ENCODE data around the gene SLC39A13. TPM values are rescaled to one million over a fixed set of nuclear protein-coding genes. Genes with fewer than 3 reads are reported as not detected.

Gene SLC39A13
- total RNA-seq, 1 donor from 2014 or later = 140 TPM

DNA sequence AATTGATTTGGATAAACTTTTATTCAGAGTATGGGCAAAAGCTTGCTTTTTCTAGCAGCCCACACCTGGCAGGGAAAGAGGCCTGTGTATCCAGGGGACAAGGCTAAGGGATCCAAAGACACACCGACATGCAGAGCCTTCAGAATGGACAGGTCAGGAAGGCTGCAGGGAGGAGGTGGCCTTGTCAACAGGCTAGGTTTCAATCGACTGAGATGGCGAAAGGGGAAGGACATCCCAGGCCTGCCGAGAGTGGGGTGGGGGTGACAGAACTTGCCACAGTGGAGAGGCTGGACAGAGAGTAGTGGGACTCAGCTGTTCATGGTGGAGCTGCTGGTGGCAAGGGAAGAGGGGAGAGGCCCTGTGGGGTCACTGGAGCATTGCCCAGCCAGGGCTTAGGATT is 5.3 kb upstream of the SLC39A13 start:
- no peak for DNase-seq (ENCODE audit: low read depth)

DNA sequence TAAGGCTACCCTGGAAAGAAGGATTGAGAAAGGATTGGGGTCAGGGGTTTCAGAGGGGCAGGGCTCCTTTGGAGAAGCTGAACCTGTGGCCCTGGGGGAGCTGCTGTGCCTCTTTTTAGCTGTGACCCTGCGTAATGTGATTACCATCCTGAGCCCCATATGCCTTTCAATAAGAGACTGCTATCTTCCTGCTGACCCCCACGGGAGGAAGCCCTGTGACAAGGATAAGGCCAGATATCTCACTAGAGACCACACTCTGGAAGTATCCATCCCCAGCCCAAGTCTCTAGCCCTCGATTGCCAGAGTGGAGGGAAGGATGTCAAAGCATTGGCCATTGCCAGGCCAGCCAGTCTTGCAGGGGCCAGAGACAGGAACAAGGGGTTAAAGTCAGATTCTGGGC is 4.8 kb upstream of the SLC39A13 start:
- no peak for DNase-seq (ENCODE audit: low read depth)

DNA sequence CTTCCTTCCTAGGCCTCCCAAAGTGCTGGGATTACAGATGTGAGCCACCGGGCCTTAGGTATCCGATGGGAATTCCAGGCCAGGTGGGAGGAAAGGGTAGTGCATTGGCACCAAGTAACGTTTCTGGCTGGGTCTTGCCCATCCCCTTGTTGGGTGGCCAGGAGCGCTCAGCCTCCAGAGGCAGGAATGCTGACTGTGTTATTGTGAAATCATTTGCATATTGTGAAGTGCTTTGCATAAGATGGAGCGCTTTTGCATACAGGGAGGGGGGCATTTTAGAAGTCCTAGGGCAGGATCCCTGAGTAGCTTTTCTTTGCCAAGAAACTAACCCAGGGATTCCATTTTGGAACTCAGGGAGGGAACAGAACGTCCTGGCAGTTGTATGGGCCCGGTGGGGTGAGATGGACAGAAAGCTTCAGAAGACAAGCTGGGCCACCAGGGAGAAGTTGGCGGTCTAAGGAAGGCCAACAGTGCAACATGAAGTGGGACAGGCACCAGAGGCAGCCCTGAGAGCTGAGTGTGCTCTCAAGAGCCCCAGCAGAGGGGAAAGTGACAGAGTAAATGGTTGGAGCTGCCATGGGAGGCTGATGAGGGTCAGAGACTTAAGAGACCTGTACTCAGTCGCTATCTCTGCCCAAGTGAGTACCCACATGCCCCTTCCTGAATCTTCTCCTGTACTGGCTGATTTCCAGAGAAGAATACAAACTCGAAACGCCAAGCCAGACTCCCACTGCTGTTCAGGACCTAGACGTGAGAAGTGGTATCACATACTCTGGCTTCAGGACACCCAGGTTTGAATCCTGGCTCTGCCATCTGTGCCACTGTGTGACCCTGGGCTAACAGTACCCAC is 1.3 kb upstream of the SLC39A13 start:
- DNase-seq (ENCODE audit: low read depth) = no peak

DNA sequence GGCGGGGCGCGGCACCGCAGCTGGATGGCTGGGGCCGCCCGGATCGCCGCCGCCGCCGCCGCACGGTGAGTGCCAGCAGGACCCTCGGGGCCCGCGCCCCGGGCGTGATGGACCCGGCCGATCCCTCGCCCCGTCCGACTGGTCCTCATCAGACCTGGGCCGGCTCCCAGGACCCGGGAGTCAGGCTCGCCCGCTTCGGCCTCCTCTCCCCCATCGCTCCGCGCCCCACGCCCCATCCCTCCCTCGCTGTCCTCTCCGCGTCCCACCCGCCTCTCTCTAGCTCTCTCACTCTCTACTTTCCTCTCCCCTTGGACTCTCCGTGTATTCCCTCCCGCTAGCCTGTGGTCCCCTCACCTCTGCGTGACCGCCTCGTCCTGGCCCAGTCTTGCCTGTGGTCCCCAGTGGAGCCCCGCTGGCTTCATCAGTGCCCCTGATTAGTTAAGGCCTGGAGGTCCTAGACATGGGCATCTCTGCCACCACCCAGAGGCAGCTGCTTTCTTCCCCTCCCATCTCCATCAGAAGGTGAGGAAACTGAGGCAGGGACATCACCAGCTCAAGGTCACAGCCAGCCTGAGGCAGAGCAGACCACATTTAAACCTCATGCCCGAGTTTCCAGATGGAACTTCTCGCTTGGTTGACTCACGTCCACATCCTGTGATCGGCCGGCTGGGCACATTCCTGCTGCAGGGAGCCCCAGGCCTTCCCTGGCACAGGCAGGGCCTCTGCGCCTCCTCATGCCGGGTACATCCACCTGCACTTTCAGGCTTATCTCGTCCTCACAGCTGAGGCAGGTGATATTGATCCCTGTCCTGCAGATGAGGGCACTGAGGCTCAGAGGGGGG is 429 bp downstream of the SLC39A13 start:
- DNase-seq (ENCODE audit: low read depth) = peak; percentile 81

DNA sequence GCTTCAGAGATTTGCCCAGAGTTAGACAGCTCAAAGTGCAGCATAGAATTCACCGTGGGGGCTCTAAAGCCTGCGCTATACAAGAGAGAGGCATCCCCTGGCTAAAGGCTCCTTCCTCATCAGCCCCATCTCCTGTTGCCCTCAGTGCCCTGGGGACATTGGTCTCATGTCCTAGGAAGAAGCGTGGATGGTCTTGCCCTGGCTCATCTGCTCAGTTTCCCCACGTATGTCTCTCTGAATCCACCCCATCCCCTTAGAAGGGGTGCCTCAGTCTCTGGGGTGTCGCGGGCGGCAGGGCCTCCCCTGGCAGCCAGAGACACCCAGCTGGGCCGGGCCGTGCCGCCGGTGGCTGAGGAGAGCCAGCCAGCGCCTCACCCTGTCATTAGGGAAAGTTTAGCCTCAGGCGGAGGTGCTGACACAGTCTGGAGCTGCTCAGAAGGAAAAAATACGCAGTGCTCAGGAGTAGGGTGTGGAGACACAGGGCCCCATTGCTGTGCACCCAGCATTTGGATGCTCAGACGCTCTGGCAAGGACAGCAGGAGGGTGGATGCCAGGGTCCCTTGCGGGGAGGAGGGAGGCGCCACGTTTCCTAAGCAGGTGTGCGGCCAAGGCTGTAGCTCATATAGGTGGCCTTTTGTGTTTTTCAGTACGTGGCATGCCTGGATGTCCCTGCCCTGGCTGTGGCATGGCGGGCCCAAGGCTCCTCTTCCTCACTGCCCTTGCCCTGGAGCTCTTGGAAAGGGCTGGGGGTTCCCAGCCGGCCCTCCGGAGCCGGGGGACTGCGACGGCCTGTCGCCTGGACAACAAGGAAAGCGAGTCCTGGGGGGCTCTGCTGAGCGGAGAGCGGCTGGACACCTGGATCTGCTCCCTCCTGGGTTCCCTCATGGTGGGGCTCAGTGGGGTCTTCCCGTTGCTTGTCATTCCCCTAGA is 1.3 kb downstream of the SLC39A13 start:
- peak; percentile 36 for DNase-seq (ENCODE audit: low read depth)

DNA sequence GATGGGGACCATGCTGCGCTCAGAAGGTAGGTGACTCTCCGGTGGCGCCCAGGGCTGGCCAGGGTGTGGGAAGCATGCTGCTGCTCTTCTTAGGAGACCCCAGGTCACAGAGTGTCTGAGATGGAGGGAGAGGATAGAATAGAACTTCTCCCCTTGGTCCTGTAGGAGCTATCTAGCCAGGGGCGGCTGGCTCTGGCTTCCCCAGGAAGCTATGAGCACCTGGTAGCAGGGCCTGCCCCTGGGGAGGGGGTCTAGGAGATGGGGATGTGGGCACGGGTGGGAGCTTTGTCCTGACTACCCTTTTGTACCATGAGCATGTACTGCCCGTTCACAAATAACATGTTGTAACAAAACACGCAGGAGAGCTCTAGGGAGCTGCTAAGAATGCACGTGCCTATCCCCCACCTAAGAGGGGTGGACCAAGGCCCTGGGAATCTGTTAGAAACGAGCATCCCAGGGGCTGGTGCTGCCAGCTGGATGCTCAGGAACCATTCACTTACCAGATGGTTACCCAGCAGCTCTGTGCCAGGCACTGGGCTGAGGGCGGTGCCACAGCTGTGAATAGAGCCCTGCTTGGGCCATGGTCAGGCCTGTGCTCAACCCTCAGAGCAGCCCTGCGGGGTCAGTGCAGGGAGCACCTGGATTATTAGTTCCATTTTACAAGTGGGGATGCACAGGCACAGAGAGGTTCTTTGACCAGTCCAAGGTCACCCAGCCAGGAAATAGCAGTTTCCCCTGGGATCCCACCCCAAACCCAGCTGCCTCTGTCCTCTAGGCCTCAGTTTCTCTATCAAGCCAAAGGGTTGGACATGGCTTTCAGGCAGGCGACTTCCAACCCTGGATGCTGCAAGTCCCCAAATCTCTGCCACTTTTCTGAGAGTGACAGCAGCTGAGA is 2.2 kb downstream of the SLC39A13 start:
- no peak for DNase-seq (ENCODE audit: low read depth)

DNA sequence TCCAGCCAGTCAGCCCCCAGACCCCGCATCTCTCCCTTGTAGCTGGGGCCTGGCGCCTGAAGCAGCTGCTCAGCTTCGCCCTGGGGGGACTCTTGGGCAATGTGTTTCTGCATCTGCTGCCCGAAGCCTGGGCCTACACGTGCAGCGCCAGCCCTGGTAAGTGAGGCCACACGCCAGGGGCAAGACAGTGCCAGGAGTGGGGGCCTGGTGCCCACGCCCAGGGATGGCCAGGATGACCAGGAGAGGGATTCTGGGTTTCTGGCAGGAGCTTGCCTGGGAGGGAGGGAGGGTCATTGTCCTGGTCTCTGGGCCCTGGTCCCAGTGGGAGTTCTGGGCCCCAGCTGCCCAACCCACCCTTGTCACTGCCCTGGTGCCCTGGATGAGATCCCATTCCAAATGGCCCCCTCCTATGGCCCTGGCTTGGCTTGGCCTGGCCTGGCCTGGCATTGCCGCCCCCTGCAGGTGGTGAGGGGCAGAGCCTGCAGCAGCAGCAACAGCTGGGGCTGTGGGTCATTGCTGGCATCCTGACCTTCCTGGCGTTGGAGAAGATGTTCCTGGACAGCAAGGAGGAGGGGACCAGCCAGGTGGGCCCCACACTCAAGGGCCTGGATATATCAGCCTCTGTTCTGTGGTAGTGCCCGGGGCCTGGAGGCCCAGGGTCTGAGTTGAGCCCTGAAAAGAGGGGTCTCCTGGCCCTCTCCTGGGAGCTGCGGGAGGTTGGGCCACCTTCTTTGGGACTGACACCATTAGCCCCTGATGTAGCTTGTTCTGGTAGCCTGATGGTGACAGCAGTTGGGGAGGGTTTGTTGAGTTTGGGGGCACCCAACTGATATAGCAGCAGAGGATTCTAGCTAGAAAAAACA is 3.7 kb downstream of the SLC39A13 start:
- DNase-seq (ENCODE audit: low read depth) = no peak

DNA sequence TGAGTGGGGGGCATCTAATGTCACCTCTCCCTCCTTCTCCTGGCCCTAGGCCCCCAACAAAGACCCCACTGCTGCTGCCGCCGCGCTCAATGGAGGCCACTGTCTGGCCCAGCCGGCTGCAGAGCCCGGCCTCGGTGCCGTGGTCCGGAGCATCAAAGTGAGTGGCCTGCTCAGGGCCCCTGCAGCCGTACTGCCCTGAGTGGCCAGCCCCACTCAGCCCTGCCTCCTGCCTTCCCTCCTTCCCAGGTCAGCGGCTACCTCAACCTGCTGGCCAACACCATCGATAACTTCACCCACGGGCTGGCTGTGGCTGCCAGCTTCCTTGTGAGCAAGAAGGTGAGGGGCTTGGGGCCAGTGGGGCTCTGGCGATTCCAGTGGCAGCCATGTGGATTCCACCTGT is 5.0 kb downstream of the SLC39A13 start:
- no peak for DNase-seq (ENCODE audit: low read depth)

DNA sequence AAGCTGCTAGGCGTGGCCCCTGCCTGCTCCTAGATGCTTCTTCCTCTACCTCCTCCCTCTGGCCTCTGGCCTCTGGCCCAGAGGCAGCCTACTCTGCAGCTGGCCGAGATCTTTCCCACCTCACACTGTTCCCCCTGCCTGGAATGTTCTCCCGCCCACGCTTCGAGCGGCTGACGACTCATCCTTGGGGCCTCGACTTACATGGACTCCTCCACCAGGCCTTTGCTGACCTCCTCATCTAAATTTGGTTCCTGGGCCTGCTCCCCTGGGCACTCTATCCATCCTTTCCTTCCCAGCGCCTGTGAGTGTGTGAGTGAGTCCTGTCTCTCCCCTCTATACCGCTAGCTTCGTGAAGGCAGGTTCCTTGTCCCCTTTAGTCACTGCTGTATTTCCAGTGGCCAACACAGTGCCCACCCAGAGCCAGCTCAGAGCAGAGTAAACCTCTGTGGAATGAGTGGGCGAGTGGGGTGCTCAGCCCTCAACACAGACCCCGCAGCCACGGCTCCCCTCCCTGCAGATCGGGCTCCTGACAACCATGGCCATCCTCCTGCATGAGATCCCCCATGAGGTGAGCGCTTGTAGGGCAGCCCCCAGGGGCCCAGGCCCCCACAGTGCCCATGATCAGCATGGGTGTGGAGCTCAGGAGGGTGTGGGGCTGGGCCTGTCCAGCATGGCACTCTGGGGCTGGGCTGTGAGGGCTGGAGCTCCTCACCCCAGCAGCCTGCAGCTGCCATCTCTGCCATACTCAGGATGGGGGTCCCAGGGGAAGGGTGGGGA is 5.7 kb downstream of the SLC39A13 start:
- no peak for DNase-seq (ENCODE audit: low read depth)

DNA sequence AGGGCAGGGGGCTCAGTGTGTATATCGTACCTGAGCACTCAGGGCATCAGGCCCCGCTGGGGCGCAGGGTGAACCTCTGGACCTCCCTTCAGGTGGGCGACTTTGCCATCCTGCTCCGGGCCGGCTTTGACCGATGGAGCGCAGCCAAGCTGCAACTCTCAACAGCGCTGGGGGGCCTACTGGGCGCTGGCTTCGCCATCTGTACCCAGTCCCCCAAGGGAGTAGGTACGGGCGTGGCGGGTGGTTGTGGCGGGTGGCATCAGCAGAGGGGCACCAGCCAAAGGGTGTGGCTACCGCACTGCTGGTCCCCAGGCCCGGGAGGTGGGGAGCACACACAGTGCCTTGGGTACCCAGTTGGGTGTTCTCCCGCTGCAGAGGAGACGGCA is 6.3 kb downstream of the SLC39A13 start:
- DNase-seq (ENCODE audit: low read depth) = no peak

DNA sequence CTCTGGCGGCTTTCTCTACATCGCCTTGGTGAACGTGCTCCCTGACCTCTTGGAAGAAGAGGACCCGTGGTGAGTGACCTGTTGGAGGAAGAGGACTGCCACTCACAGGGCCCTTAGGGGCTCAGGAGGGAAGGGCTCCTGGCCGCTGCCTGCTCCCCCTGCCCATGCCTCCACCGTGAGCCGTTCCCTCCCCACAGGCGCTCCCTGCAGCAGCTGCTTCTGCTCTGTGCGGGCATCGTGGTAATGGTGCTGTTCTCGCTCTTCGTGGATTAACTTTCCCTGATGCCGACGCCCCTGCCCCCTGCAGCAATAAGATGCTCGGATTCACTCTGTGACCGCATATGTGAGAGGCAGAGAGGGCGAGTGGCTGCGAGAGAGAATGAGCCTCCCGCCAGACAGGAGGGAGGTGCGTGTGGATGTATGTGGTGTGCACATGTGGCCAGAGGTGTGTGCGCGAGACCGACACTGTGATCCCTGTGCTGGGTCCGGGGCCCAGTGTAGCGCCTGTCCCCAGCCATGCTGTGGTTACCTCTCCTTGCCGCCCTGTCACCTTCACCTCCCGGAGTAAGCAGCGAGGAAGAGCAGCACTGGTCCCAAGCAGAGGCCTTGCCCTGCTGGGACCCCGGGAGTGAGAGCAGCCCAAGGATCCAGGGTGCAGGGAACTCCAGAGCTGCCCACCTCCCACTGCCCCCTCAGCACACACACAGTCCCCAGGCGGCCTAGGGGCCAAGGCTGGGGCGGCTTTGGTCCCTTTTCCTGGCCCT is 6.9 kb downstream of the SLC39A13 start:
- no peak for DNase-seq (ENCODE audit: low read depth)

DNA sequence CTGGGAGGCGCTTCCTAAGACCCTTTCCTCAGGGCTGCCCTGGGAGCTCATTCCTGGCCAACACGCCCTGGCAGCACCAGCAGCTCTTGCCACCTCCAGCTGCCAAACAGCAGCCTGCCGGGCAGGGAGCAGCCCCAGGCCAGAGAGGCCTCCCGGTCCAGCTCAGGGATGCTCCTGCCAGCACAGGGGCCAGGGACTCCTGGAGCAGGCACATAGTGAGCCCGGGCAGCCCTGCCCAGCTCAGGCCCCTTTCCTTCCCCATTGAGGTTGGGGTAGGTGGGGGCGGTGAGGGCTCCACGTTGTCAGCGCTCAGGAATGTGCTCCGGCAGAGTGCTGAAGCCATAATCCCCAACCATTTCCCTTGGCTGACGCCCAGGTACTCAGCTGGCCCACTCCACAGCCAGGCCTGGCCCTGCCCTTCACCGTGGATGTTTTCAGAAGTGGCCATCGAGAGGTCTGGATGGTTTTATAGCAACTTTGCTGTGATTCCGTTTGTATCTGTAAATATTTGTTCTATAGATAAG is 7.6 kb downstream of the SLC39A13 start:
- DNase-seq (ENCODE audit: low read depth) = peak; percentile 83

DNA sequence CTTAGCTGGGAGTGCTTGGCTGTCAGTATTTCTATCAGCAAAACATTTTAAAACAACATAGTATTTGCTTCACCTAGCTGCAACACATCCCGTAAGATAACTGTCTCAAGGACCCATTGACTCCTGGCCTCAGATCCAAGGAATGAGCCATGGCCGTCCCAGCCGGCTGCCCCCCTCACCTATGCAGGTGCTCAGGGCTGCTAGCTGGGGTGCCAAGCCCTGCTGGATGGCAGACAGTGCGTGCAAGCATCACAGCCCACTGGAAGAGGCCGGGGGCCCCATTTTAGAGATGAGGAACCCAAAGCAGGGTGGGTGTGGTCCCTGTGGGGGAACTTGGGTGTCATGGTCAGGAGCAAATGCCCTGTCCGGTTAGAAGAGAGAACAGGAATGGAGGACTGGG is 9.3 kb downstream of the SLC39A13 start:
- DNase-seq (ENCODE audit: low read depth) = no peak

DNA sequence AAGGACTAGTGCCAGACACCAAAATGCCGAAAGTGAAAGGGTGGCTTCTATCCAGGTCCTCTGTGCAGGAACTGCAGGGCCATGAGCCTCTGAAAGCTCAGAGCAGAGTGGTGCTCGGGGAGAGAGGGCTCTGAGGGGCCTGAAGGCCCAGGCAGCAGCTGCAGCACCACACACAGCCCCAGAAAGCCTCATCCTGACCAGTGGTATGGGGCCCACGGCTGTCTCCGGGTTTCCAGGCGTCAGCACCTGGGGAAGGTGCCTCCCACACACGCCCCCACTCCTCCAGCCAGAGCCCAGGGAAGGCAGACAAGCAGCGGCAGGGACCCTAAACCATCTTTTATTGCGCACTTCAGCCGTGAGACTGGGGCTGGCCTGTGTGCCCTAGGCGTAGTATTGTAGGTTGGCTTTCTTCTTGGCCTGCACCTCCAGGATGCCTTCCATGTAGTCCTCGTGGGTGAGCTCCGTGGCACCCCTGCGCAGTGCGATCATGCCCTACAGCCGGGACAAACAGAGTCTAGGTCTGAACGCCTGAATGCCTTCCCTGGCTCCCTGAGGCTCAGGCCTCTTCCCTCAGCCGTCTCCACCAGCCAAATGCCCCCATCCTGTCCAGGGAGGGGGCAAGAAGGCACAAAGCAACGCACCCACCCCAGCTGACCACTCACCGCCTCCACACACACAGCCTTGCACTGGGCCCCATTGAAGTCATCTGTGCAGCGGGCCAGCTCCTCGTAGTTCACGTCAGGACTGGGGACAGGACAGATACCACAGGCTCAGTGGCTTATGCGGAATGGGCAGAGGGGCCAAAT is 10.3 kb downstream of the SLC39A13 start:
- DNase-seq (ENCODE audit: low read depth) = no peak

DNA sequence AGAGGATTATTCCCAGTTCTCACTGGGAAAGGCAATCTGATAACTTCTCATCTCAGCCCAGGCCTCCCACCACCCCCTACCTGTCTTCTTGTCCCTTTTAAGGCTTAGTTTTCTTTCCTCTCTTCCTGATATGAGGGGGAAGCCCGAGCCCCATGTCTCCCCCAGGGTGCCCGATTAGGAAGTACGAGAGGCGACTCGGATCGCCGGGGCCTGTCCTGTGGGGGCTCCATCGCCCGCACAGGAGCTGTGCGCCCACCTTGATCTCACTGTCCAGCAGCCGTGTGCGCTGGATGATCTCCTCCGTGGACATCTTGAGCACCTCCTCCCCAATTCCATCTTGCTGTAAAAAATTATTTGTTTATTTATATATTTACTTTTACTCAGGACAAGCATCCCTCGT is 17.2 kb downstream of the SLC39A13 start:
- DNase-seq (ENCODE audit: low read depth) = no peak

DNA sequence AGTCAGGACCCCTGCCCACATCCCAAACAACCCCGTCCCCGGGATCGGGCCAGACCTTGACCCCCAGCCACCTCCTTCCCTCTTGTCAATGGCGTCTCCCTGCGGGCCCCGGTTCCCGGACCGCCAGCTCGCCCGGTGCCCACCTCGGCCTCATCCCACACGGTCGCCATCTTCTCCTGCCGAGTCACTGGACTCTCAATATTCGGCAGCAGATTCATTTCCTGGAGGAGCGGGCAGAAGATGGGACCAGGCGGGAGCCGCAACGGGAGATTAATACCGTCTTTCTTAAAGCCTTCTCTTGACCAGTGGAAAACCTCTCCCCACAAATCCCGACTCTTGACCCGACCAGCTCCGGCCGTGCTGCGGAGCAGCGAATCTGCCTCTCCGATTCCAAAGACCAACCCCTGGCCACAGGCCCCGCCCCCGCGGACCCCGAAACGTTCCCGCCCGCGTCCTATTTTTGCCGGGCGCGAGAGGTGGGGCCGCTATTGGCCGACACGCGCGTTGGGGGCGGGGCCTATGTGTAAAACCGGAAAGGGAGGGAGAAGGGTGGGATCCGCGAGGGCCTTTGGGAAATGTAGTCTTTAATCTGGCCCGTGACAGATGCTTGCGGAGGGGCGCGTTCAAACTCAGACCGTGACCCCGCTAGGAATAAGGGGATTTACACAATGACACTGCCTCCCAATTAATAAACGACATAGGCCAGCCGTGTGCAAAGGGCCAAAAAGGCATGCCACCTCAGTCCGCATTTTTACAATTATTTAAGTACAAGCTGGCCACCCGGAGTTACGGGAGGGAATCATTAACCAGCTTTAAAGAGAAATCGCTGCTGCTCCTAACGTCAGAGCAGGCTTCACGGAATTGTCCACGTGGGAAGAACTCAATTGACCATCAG is 17.9 kb downstream of the SLC39A13 start, which contains the start of gene PSMC3:
TSS of gene PSMC3 (minus strand) at position 378 of the 895 bp plus-strand sequence. CDS start at position 218, 160 bp downstream.
- DNase-seq (ENCODE audit: low read depth) = peak; percentile 94

Data from renal cortical epithelial cell (primary cell).